ENCODE measurements around the gene NOL7.
A peak's percentile ranks its signal among the peaks of the same experiment; 100 is the strongest.

NOL7 gene

GRCh38 chr6:13600036-13600435, 15.1 kb upstream of the NOL7 start:
- DNase-seq, result no peak

DNA sequence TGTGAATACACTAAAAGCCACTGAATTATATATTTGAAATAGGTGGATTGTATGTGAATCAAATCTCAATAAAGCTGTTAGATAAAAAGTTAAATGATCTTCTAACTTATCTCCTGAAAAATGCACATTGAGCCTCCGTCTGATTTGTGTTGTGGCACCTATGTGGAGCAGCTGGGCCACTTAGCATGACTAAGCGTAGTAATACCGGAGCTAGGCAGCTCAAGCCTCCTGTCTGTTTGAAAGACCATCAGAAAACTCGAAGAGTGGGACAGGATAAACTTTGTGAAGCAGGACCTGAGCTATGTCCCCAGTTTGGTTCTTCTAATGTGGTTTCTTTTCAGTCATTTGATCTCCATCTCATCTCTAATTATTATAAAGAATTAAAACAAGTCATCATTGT, 11.0 kb upstream of the NOL7 start:
- no peak for DNase-seq

DNA sequence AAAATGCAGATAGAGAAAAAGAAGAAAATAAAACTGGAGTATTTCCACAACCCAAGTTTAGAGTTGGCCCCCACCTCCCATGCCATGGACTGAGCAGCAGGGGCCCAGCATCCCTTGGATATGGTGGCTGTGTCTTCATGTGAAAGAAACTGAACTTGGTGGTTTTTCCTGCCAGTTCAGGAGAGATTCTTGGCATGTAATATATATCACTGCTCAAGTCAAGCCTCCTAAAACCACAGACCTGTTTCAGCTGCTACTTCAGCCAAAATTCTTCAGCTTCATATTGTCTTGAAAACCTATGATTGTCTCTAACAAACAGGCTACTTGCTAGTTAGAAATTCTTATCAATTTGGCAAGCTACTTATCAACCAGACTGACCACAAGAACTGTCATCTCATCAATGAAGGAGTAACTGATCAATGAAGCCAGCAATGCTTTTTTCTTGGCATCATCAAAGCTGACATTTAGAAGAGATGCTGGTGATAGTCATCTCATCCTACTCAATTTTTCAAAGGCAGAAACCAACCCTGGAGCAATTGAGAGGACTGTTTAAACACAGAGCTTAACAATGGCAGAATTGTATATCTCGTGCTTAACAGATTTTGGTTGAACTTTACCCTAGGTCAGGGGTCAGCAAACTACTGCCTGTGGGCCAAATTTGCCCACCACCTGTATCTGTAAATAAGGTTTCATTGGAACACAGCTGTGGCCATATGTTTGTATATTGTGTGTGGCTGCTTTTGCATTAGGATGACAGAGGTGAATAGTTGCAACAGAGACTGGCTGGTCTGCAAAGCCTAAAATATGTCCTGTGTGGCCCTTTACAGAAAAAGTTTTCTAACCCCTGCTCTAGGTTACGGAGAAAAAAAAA, 10.4 kb upstream of the NOL7 start:
- DNase-seq, result no peak

- no peak for DNase-seq
These were observed 9.5 kb upstream of the NOL7 start for GRCh38 chr6:13605634-13606033.

- DNase-seq, result no peak
These were observed 3.4 kb upstream of the NOL7 start for GRCh38 chr6:13611715-13612114.

- no peak for DNase-seq
These were observed 2.0 kb upstream of the NOL7 start for GRCh38 chr6:13613029-13613594.

DNA sequence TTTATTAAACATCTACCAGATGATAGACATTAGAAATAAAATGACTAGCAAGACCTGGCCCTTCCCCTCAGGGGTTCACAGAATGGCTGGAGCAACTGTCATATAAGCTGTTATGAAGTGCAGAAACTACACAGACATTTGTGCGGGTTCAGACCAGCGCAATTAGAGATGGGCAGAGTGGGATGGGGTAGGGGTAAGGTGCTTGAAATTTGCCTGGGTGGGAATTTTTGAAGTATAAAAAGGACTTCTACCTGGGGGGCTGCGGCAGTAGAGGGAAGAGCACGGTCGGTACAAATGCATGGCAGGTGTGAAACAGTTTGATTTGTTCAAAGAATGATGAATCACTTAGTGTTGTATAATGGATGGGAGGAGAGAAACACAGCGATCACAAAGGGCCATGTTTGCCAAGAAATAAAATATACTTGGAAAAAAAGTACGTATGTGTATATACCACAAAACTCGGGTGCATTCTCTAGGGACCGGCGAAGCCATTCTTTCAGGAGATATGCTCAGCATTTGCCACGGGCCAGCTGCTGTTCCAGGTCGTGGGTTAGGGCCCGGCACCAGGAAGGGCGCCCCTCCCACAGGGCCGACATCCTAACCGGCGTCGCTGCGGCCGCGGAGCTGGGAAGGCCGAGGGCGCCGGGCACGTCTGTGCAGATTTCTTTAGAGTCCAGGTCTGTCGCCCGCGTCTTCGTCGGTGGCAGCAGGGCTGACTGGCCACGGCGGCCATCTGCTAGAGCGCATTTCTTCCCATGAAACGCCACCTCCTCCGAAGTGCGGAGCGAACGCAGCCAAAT, 809 bp upstream of the NOL7 start:
- peak; percentile 20 for DNase-seq

DNA sequence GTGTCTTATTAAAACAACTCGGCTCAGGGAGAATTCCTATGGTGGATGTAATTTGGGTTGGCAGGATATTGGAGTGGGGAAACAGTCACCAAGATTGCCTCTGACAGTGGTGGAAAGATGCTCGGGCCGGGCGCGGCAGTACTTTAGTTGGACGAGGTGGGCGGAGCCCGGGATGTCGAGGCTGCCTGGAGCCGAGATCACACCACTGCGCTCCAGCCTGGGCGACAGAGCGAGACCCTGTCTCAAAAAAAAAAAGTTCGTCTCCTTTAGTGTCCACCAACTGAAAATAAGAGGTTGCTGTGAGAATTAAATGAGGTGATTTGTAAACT, 621 bp downstream of the NOL7 start:
- DNase-seq, result peak; percentile 39

GRCh38 chr6:13617066-13617465, 1.9 kb downstream of the NOL7 start:
- DNase-seq, result no peak

DNA sequence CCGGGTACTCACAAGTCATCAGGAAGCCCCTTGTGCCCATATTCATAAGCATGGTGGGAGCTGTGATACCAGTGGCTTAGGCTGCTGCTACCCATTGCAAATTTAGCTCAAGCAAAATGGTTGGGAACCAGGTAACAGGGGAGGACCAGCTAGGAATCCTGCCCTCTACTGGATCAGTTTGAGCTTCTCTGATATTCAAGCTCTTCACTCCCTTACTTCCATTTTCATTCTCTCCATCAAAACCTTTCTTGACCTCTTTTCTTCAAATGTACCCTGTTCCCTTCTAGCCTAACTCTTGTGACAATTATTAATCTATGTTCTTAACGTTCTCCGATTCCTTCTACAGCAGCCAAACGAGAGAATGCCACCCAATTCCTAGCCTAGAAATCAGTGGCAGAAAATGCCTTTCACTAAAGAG, 9.7 kb downstream of the NOL7 start:
- peak; percentile 46 for DNase-seq

- no peak for DNase-seq
These were observed 14.5 kb downstream of the NOL7 start for GRCh38 chr6:13629459-13630116.

DNA sequence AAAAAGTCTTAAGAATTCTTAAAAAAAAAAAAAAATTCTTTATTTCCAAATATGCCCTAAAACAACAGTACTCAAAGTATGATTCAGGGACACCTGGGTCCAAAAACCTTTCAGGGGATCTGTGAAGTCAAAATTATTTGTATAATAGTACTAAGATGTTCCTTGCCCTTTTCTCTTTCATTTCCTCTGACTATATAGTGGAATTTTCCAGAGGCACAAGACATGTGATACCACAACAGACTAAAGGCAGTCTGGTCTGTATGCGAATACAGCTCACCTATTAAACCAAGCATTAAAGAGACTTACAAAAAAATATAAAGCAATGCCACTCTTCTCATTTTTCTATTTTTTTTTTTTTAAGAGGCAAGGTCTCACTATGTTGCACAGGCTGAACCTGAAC, 15.4 kb downstream of the NOL7 start:
- DNase-seq, result no peak

DNA sequence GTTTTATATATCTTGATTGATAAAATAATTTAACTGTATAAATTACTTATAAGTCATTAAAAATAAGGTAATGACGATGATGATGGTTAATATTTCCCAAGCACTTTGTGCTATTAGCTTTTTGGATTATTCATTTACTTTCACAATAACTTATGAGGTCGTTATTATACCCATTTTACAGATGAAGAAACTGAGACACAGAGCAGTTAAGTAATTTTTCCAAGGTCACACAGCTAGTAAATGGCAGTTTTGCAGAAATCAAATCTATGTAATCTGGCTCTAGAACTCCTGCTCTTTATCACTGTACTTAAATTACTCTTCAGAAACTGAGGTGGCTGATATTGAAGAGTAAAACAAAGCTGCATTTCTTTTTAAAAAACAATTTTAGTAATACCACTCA, 18.2 kb downstream of the NOL7 start:
- DNase-seq, result no peak

DNA sequence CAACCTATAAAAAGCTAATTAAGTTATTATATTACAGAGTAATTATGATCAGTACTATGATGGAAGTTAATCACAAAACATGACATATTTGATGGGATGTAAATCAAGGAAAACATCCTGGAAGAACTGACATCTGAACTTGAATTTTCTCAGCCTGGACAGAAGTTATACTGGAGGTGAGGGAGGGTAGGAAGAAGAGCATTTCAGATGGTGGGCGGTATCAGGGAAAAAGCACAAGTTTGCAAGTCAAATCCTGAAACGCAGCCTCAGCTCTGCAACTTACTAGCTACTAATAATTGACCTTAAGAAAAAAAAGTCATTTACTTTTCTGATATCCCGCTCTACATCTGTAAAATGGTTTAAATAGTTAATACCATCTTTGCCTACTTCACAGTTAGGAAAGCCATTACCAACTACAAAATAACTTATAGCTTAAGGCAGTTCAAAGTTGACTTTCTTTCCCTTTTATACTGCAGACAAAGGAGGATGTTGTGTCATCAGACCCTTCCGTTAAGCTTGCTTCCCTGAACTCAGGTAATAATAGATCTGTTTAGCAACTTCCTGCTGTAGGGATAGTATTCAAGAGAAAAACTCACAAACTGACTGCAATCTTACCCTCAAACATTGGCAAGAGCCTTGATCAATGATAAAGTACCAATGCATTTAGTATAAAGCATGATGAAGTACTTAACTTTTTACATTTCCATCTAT, 21.0 kb downstream of the NOL7 start:
- DNase-seq, result peak; percentile 22

DNA sequence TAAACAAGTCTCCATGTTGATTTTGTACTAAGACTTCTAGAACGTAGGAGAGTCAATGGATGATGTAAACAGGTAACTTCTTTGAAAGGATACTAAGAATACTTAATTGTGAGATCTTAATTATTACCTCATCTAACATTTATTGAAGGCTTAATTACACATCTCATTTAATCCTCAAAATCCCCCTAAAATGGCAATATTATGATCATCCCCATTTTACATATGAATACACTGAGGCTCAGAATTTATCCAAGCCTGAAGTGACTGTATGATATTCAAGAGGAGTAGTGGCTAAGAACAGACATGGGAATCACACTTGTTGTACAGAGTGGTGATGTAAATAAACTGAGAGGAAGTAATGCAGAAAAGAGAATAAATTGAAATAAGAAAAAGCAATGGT, 22.9 kb downstream of the NOL7 start:
- DNase-seq, result no peak

GRCh38 chr6:13638626-13639025, 23.5 kb downstream of the NOL7 start:
- DNase-seq, result no peak

- DNase-seq, result no peak
These were observed 26.2 kb downstream of the NOL7 start for GRCh38 chr6:13641315-13641714.

DNA sequence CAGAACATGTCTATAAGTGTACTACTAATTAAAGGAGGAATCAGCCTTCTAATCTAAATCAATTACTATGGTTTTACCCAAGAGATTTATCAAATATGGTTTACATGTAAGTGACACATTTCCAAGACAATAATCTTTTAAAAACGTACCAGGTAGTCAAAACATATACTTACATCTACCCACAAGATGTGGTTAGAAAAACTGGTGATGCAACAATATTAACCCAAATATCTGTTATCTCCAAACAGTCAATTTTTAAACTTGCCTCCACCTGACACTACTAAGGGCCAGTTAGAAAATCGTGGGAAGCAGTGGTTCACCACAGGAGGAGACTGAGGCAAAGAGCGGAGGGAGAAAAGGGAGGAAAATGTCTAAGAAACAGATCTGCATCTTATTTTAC, 28.0 kb downstream of the NOL7 start:
- no peak for DNase-seq

GRCh38 chr6:13648850-13649249, 33.7 kb downstream of the NOL7 start:
- no peak for DNase-seq

GRCh38 chr6:13649393-13649792, 34.3 kb downstream of the NOL7 start:
- DNase-seq, result no peak

DNA sequence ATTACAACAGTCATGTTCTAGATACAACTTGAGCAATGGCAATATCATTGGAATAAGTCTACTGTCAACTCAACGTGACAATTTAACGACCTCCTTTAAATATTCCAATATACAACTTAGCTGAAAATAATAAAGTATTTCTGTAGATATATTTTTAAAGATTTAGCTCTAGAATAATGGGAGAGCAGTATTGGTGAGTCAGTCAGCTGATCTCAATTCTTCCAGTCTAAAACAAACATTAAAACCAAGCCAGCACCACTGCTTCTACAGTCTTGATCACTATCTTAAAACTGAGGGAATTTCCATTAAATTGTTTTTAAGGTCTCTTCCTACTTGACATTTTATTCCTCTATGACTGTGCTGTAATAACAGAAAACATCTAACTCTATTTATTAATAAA, 38.2 kb downstream of the NOL7 start:
- no peak for DNase-seq

- DNase-seq, result no peak
These were observed 39.4 kb downstream of the NOL7 start for GRCh38 chr6:13654496-13654895.

DNA sequence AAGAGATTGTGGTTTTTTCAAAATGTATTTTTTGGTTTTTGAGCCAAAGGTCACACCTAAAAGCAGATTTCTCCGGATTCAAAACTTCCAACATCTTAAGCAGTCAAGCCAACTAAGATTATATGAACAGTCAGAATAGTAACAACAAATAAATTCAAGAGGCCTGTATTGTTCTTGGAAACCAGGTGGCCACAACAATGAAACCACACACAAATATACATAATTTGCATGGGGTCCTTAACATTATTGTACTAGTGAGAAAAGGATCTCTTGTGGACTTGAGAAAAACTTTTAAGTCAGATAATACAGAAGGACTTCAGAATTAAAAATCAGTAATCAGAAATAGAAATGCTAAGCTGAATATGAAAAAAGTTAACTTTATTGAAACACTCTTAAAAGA, 40.6 kb downstream of the NOL7 start:
- DNase-seq, result no peak

Measured in CD4-positive, alpha-beta T cell treated with Interleukin-4 for 4 hours (primary cell).